ENCODE data around the gene OSBPL10.

OSBPL10 gene

GRCh38 chr3:31772272-31772671, 208.8 kb downstream of the OSBPL10 start:
- Histone ChIP-seq H3K9ac (ENCODE audit: low read depth, low read length) (no peak overlapping the region), H3K36me3 (ENCODE audit: control insufficient read depth, insufficient read depth, low read length) (no peaks in the 10 kb centered on the region), H3K4me1 (ENCODE audit: control insufficient read depth, insufficient read depth, low read length) (peaks cover 9% of the 10 kb centered on the region; the same call in 1 of the 2 replicates)

GRCh38 chr3:31770822-31771326, 210.2 kb downstream of the OSBPL10 start:
- Histone ChIP-seq H3K36me3 (ENCODE audit: control insufficient read depth, insufficient read depth, low read length) (no peaks in the 10 kb centered on the region), H3K27me3 (ENCODE audit: control insufficient read depth, insufficient read depth, low read length) (no peaks in the 10 kb centered on the region), H3K4me3 (ENCODE audit: low read depth, low read length) (no peak overlapping the region), H3K4me1 (ENCODE audit: control insufficient read depth, insufficient read depth, low read length) (peaks cover 9% of the 10 kb centered on the region; the same call in 1 of the 2 replicates), H3K9ac (ENCODE audit: low read depth, low read length) (no peak overlapping the region), H3K27ac (ENCODE audit: low read depth, low read length) (no peak overlapping the region), H3K9me3 (ENCODE audit: control insufficient read depth, insufficient read depth, low read length) (no peaks in the 10 kb centered on the region)

More at GRCh38 chr3:31772272-31772671, 208.8 kb downstream of the OSBPL10 start:
- H3K27me3 ChIP-seq (ENCODE audit: control insufficient read depth, insufficient read depth, low read length): no peaks in the 10 kb centered on the region
- no peak overlapping the region for H3K27ac ChIP-seq (ENCODE audit: low read depth, low read length)
- no peaks in the 10 kb centered on the region for H3K9me3 ChIP-seq (ENCODE audit: control insufficient read depth, insufficient read depth, low read length)
- H3K4me3 ChIP-seq (ENCODE audit: low read depth, low read length): no peak overlapping the region

- Histone ChIP-seq H3K27me3 (ENCODE audit: control insufficient read depth, insufficient read depth, low read length) (no peaks in the 10 kb centered on the region), H3K4me1 (ENCODE audit: control insufficient read depth, insufficient read depth, low read length) (peaks cover 9% of the 10 kb centered on the region; the same call in 1 of the 2 replicates), H3K9ac (ENCODE audit: low read depth, low read length) (no peak overlapping the region), H3K36me3 (ENCODE audit: control insufficient read depth, insufficient read depth, low read length) (no peaks in the 10 kb centered on the region), H3K4me3 (ENCODE audit: low read depth, low read length) (no peak overlapping the region), H3K27ac (ENCODE audit: low read depth, low read length) (no peak overlapping the region), H3K9me3 (ENCODE audit: control insufficient read depth, insufficient read depth, low read length) (no peaks in the 10 kb centered on the region)
Measured at GRCh38 chr3:31768479-31769125, 212.5 kb downstream of the OSBPL10 start.

GRCh38 chr3:31767920-31768319, 213.1 kb downstream of the OSBPL10 start:
- no peaks in the 10 kb centered on the region for H3K36me3 ChIP-seq (ENCODE audit: control insufficient read depth, insufficient read depth, low read length)
- H3K4me1 ChIP-seq (ENCODE audit: control insufficient read depth, insufficient read depth, low read length): peaks cover 9% of the 10 kb centered on the region; the same call in 1 of the 2 replicates
- H3K27me3 ChIP-seq (ENCODE audit: control insufficient read depth, insufficient read depth, low read length): no peaks in the 10 kb centered on the region

GRCh38 chr3:31766669-31767068, 214.4 kb downstream of the OSBPL10 start:
- Histone ChIP-seq H3K36me3 (ENCODE audit: control insufficient read depth, insufficient read depth, low read length) (no peaks in the 10 kb centered on the region), H3K4me3 (ENCODE audit: low read depth, low read length) (no peak overlapping the region), H3K9me3 (ENCODE audit: control insufficient read depth, insufficient read depth, low read length) (no peaks in the 10 kb centered on the region)

More at GRCh38 chr3:31767920-31768319, 213.1 kb downstream of the OSBPL10 start:
- no peaks in the 10 kb centered on the region for H3K9me3 ChIP-seq (ENCODE audit: control insufficient read depth, insufficient read depth, low read length)
- no peak overlapping the region for H3K4me3 ChIP-seq (ENCODE audit: low read depth, low read length)
- H3K27ac ChIP-seq (ENCODE audit: low read depth, low read length): no peak overlapping the region
- H3K9ac ChIP-seq (ENCODE audit: low read depth, low read length): no peak overlapping the region

GRCh38 chr3:31765871-31766270, 215.2 kb downstream of the OSBPL10 start:
- Histone ChIP-seq H3K4me1 (ENCODE audit: control insufficient read depth, insufficient read depth, low read length) (peaks cover 9% of the 10 kb centered on the region; the same call in 1 of the 2 replicates), H3K27ac (ENCODE audit: low read depth, low read length) (no peak overlapping the region)

More at GRCh38 chr3:31766669-31767068, 214.4 kb downstream of the OSBPL10 start:
- Histone ChIP-seq H3K27ac (ENCODE audit: low read depth, low read length) (no peak overlapping the region), H3K4me1 (ENCODE audit: control insufficient read depth, insufficient read depth, low read length) (peaks cover 9% of the 10 kb centered on the region; the same call in 1 of the 2 replicates), H3K27me3 (ENCODE audit: control insufficient read depth, insufficient read depth, low read length) (no peaks in the 10 kb centered on the region), H3K9ac (ENCODE audit: low read depth, low read length) (no peak overlapping the region)

GRCh38 chr3:31763731-31764130, 217.3 kb downstream of the OSBPL10 start:
- no peak overlapping the region for H3K27ac ChIP-seq (ENCODE audit: low read depth, low read length)
- no peak overlapping the region for H3K9ac ChIP-seq (ENCODE audit: low read depth, low read length)
- no peaks in the 10 kb centered on the region for H3K27me3 ChIP-seq (ENCODE audit: control insufficient read depth, insufficient read depth, low read length)
- no peaks in the 10 kb centered on the region for H3K9me3 ChIP-seq (ENCODE audit: control insufficient read depth, insufficient read depth, low read length)
- no peaks in the 10 kb centered on the region for H3K36me3 ChIP-seq (ENCODE audit: control insufficient read depth, insufficient read depth, low read length)
- H3K4me1 ChIP-seq (ENCODE audit: control insufficient read depth, insufficient read depth, low read length): peaks cover 7% of the 10 kb centered on the region; the same call in 1 of the 2 replicates
- no peak overlapping the region for H3K4me3 ChIP-seq (ENCODE audit: low read depth, low read length)

More at GRCh38 chr3:31765871-31766270, 215.2 kb downstream of the OSBPL10 start:
- H3K4me3 ChIP-seq (ENCODE audit: low read depth, low read length): no peak overlapping the region
- no peak overlapping the region for H3K9ac ChIP-seq (ENCODE audit: low read depth, low read length)
- H3K27me3 ChIP-seq (ENCODE audit: control insufficient read depth, insufficient read depth, low read length): no peaks in the 10 kb centered on the region
- no peaks in the 10 kb centered on the region for H3K36me3 ChIP-seq (ENCODE audit: control insufficient read depth, insufficient read depth, low read length)
- no peaks in the 10 kb centered on the region for H3K9me3 ChIP-seq (ENCODE audit: control insufficient read depth, insufficient read depth, low read length)

GRCh38 chr3:31762888-31763351, 218.1 kb downstream of the OSBPL10 start:
- Histone ChIP-seq H3K9ac (ENCODE audit: low read depth, low read length) (no peak overlapping the region), H3K36me3 (ENCODE audit: control insufficient read depth, insufficient read depth, low read length) (no peaks in the 10 kb centered on the region), H3K4me3 (ENCODE audit: low read depth, low read length) (no peak overlapping the region), H3K27me3 (ENCODE audit: control insufficient read depth, insufficient read depth, low read length) (no peaks in the 10 kb centered on the region), H3K9me3 (ENCODE audit: control insufficient read depth, insufficient read depth, low read length) (no peaks in the 10 kb centered on the region), H3K27ac (ENCODE audit: low read depth, low read length) (no peak overlapping the region), H3K4me1 (ENCODE audit: control insufficient read depth, insufficient read depth, low read length) (no peaks in the 10 kb centered on the region)

- H3K4me1 ChIP-seq (ENCODE audit: control insufficient read depth, insufficient read depth, low read length): no peaks in the 10 kb centered on the region
- H3K36me3 ChIP-seq (ENCODE audit: control insufficient read depth, insufficient read depth, low read length): no peaks in the 10 kb centered on the region
- no peak overlapping the region for H3K27ac ChIP-seq (ENCODE audit: low read depth, low read length)
- H3K9me3 ChIP-seq (ENCODE audit: control insufficient read depth, insufficient read depth, low read length): no peaks in the 10 kb centered on the region
- H3K4me3 ChIP-seq (ENCODE audit: low read depth, low read length): no peak overlapping the region
- no peak overlapping the region for H3K9ac ChIP-seq (ENCODE audit: low read depth, low read length)
- H3K27me3 ChIP-seq (ENCODE audit: control insufficient read depth, insufficient read depth, low read length): no peaks in the 10 kb centered on the region
Measured at GRCh38 chr3:31762097-31762764, 218.8 kb downstream of the OSBPL10 start.

GRCh38 chr3:31760654-31761053, 220.4 kb downstream of the OSBPL10 start:
- Histone ChIP-seq H3K9ac (ENCODE audit: low read depth, low read length) (no peak overlapping the region), H3K27me3 (ENCODE audit: control insufficient read depth, insufficient read depth, low read length) (no peaks in the 10 kb centered on the region), H3K36me3 (ENCODE audit: control insufficient read depth, insufficient read depth, low read length) (no peaks in the 10 kb centered on the region), H3K4me3 (ENCODE audit: low read depth, low read length) (no peak overlapping the region), H3K9me3 (ENCODE audit: control insufficient read depth, insufficient read depth, low read length) (no peaks in the 10 kb centered on the region), H3K4me1 (ENCODE audit: control insufficient read depth, insufficient read depth, low read length) (no peaks in the 10 kb centered on the region), H3K27ac (ENCODE audit: low read depth, low read length) (no peak overlapping the region)

Measured in HUES48 (cell line).